DMS79 (cell line): ENCODE data around the gene NIBAN1.

Experiments
- DNase-seq: peaks from one replicate; lab custom pipeline; 2025; lab: John Stamatoyannopoulos, UW

The NIBAN1 gene

DNA sequence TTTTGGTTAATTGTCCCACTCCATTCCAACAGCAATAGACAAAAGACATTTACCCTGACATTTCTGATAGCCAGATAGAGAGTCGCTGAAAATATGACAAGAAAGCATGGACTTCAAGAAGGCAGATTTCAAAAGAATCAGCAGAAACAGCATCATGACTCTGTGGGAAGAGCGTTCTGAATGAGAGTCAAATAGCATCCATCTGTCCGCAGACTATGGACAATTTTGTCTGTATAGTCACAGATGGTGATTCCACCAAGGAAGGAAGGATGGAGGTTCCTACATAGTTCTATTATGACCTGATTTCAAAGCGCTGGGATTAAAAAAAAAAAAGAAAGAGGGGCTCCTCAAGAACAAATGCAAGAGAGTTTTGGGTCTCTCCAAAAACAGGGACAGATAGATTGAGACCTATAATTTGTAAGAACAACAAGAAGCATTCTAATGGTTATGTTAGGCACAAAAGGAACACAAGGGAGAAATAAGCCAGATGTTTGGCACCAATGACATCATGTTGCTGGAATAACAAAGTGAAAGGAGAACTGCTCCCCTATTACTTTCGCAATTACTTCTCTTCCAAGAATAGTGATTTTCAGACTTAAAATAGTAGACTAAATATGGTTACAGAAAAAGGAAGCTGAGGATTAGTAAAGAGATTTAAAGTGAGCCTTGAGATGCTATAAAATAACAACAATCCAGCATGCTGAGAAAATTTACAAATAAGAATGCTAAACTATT lies 28.5 kb downstream of the NIBAN1 start:
- no peak for DNase-seq

DNA sequence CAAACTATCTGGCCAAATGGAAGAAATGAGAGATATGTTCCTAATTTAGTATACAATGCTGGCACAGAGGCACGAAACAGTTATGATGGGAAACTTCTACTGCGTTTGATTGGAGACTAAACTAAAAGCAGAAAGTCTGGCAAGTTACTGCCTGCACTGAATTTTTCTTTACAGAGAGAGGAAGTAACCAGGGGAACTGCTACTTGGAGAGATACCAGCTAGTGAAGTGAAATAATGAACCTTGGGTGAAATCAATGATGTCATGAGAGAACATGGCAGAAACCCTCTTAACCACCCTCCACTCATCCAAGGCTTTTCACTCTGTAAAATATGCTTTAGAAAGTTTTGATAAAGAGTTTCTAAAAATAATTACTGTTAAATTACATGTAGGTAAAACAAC lies 29.3 kb downstream of the NIBAN1 start:
- no peak for DNase-seq

DNA sequence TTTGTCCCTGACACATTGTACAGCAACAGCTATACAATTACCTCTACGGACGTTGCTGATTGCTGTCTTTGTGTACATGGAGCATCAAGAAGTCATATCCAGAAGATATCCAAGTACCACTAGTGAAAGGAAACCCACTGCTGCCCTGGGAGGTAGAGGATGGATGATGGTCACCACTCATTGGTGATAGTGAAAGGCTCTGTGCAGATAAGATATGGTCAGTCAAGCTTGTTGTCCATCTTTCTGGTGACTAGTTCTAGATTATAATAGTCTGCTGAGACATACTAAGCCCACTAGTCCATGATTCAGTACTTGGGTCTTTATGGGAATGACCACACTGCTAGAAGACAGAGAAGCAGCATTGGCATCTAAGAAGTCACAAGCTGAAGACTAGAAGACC lies 30.3 kb downstream of the NIBAN1 start:
- DNase-seq, result no peak

DNA sequence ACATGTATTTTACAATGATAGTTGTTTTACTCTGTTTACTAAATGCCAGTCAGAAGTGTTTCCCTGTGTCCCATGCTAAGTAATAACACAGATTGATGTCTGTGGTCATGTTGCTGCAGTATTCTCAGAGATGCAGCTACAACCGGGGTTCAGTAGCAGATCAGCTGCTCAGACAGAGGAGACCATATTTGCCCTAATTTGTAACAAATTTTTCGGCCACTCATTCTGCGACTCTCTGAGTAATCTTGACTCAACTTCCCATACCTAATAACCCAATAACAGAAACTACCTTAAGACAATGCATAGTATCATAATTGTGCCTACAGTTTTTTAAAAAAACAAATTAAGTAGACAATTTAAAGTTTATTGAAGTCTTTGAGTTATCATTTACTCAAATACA lies 32.6 kb downstream of the NIBAN1 start:
- no peak for DNase-seq

DNA sequence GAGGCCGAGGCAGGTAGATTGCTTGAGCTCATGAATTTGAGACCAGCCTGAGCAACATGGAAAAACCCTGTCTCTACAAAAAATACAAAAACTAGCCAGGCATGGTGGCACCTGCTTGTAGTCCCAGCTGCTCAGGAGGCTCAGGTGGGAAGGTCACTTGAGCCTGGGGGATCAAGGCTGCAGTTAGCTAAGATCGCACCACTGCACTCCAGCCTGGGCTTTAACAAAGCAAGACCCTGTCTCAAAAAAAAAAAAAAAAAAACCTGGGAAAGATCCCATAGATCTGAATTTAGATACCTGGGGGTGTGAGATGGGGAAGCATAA lies 32.9 kb downstream of the NIBAN1 start:
- DNase-seq, result no peak

DNA sequence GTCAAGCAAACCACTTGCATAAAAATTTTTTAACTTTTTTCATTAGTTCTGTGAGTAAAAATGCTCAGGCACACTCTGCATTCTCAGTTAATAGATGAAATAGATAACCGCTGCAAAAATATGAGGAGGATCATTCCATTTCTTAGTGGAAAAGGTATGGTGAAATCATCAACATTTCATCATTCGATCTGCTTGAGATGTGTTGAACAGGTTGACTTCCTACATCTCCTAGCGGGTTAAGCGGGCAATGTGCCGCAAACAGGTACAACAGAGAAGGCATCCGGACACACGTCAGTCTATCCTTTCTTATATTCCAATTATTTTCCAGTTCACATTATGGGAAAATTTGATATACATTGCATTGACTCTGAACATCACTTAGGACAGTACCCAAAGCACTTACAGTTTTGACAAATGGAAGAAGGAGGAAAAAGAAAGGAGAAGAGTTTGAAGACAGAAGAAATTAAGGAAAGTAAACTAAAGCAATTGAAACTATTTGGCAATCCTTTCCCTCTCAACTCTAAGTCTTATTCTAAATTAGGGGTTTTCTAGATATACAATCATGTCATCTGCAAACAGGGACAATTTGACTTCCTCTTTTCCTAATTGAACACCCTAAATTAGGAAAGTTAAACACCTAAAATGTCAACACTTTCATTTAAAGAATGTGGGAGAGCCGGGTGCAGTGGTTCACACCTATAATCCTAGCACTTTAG lies 33.5 kb downstream of the NIBAN1 start:
- no peak for DNase-seq

DNA sequence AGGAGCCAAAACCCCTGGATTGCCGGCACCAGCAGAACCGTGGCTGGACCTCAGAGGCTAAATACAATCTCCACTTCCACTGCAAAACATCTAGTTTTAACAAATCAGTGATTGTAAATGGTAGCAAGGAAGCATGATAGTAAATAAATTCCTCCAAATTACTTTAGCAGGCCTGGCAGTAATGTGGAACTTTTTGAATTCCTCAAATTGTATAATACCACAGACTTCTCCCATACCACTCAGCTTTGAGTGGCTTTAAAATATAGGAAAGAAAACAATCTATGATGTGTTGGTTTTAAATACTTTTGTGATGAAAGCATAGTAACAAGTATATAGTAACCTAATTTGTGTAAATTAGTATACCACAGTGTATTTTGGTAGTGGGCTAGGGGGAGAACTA lies 34.1 kb downstream of the NIBAN1 start:
- no peak for DNase-seq

DNA sequence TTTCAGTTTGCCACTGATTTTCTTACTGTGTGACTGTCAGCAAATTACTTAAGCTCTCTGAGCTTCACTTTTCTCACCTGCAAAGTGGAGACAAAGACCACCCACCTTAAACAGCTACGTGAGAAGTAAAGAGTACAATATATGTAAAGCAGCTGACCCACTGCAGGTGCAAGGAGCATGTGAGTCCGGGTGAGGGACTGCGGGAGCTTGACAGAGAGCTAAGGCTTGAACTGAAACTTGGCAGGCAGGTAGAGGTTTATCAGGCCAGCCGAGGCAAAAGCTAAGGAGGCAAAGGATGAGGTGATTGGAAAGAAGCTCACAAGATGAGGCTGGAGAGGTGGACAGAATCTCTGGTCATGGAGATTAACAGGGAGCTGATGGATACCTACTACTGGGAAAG lies 36.6 kb downstream of the NIBAN1 start:
- no peak for DNase-seq

DNA sequence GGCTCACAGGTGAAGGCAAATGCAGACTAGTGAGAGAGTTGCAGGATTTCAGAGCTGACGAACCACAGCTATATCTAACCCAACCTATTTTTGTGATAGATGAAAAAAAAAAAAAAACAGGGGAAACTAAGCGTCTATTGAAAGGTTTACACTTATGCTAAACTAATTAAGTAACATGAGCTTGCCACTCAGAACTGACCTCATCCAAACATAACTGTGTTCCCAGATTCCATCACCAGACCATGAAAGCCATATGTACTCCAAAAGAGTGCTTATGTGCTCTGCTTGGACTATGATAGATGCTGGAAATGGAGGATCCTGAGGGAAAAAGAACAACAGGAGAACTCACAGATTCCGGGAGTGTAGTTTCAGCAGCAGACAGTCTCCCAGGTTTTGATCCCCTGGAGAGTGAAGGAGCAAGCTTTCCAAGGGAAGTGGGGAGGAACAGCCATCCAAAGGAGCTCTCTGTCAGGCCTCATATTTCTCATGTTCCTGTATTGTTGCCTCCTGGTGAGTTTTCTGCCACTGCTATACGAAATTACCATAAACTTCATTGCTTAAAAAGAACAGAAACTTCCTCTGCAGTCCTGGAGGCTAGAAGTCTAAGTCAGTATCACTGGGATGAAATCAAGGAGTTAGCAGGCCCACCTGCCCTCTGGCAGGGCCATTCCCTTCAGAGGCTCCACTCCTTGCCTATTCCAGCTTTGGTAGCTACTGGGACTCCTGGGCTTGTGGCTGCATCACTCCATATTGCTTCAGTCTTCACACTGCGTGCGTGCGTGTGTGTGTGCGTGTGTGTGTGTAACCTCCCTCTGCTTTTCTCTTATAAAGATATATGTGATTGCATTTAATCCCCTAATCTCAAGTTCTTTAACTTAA lies 38.1 kb downstream of the NIBAN1 start:
- DNase-seq, result no peak

DNA sequence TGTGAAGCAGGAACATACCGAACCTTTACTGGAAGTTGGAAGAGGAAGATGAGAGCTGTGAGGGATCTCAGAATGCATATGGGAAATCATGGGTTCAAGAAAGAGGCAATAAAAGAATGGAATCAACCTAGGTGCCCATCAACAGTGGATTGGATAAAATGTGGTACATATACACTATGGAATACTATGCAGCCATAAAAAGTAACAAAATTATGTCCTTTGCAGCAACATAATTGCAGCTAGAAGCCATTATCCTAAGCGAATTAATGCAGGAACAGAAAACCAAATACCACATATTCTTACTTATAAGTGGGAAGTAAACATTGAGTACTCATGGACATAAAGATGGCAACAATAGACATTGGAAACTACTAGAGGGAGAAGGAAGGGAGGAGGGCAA lies 40.4 kb downstream of the NIBAN1 start:
- DNase-seq, result no peak

DNA sequence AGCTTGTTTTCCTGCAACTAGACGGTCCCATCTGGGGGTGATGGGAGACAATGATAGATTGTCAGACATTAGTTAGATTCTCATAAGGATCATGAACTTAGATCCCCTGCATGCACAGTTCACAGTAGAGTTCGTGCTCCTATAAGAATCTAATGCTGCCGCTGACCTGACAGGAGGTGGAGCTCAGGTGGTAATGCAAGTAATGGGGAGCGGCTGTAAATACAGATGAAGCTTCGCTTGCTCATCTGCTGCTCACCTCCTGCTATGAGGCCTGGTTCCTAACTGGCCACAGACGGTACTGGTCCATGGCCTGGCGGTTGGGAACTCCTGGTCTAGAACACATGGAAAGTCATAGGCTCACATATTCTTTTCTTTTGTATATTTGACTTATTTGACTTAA lies 42.0 kb downstream of the NIBAN1 start:
- DNase-seq, result no peak

DNA sequence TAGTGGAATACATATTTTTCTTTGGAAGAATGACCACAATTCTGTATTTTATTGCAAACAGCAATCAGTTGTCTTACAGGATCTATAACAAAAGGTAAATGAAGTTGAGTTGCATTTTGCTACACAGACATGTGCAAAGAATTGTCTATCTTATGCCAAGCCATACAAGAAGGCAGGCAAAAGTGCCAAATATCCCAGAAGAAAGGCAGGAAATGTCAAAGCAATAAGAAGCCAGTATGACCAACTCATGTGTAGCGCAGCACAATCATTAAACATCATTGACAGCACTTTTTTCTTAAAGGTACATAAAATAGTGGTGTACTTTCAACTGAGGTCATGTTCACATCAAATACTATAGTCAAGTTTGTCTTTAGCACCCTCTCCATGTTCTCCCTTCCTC lies 42.7 kb downstream of the NIBAN1 start:
- DNase-seq, result no peak

DNA sequence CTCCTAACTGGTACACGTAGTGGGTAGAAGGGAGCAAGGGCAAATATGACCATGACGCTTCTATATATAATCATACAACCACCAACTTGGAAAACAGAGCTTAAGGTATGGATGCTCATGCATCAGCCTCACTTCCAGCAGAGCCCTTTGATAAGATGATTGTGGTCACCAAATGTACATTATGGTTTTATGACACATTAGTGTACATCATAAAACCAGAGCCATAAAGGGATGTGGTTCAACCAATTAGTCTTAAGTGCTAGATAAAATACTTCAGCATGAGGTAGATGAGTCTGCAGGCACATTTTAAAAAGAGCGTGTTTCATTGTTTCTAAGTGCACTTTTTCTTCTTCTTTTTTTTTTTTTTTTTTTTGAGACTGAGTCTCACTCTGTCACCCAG lies 43.7 kb downstream of the NIBAN1 start:
- peak; percentile 23 for DNase-seq

DNA sequence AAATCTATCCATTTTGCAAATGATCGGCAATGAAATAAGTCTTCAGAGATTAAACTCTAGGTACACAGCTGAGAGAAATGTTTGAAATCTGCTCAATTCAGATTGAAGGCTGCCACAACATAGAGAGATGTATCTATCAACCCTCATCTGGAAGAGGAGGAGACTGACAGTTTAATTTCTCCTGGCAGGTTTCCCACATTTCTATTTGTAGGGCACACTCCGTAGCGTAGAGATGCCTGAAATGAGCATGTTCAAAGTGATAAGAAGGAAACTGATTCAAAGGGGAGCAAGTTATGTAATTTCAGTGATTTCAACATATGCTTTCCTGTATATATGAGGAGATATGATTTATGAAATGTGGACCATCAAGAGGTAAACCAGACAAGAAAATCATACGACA lies 44.1 kb downstream of the NIBAN1 start:
- DNase-seq, result peak; percentile 11

DNA sequence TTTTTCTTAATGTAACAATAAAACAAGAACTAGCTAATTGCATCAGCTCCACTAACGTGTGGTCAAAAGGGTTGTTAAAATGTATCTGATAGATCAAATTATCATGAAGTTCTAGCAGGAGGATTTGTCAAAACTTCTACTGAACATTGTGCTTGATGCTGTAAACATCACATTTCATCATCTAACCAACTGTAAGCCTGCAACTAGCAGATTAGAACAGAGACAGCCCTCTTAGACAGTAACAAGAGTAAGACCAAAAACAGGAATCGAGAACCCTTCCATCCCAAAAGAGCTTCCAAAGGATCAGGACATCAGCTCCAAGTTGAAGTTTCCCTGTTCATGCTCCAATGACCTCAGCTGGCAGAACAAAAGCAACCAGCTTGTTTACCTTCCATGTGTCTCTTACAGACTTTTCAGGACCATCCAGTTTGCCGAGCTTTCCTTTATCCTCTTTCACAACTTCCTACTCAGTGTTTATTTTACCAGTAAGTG lies 44.6 kb downstream of the NIBAN1 start:
- DNase-seq, result peak; percentile 15

DNA sequence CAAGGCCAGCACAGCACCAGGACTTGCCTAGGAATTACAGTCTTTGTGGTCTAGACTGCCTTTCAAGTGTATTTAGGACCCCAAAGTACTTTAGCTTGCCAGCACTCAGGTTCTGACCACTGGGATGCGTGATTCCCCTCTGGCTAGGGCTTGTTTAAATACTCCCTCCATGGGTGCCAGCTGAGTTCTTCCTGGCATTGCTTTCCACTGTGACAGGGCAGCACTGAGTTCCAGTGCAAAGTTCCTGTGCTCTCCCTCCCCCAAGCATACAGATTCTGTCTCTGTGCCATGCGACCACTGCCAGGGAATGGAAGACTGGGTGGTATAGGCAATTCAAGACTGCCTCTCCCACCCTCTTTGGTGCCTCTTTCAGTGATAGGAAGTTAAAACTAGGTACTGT lies 45.9 kb downstream of the NIBAN1 start:
- no peak for DNase-seq
